Glomerular visceral epithelial cell (primary cell): ENCODE data around the gene SULT6B1.
"Not testable (repeated sequence)": the region's sequence is repeated elsewhere in the genome, so short reads cannot be mapped to it uniquely, and the experiment has no call there.

Experiments
- DNase-seq: peaks from one replicate; pipeline ENCODE4 v3.0.0-alpha.2; 2016; ENCODE audit errors: extremely low spot score

SULT6B1 gene

GRCh38 chr2:37196320-37197195 lies 8.1 kb upstream of the SULT6B1 start, which contains the start of gene CEBPZOS:
Gene CEBPZOS (plus strand): TSS chr2:37196496. CDS start chr2:37199705, 3,209 bp downstream.
- DNase-seq: peak; percentile 78

GRCh38 chr2:37195862-37196319 lies 7.4 kb upstream of the SULT6B1 start:
- DNase-seq: not testable (repeated sequence)

- no peak for DNase-seq
These were observed 4.1 kb upstream of the SULT6B1 start for GRCh38 chr2:37192551-37192950.

GRCh38 chr2:37191747-37192146 lies 3.3 kb upstream of the SULT6B1 start:
- DNase-seq: no peak

GRCh38 chr2:37191253-37191652 lies 2.8 kb upstream of the SULT6B1 start:
- no peak for DNase-seq

- DNase-seq: no peak
These were observed 1.8 kb upstream of the SULT6B1 start for GRCh38 chr2:37190290-37190689.

GRCh38 chr2:37189452-37190153 lies 1.1 kb upstream of the SULT6B1 start:
- peak; percentile 61 for DNase-seq

GRCh38 chr2:37181726-37182684 lies 6.5 kb downstream of the SULT6B1 start:
- no peak for DNase-seq

GRCh38 chr2:37180640-37181039 lies 7.8 kb downstream of the SULT6B1 start:
- no peak for DNase-seq

GRCh38 chr2:37180006-37180639 lies 8.3 kb downstream of the SULT6B1 start:
- no peak for DNase-seq

GRCh38 chr2:37173741-37174140 lies 14.7 kb downstream of the SULT6B1 start:
- DNase-seq: no peak

- DNase-seq: no peak
These were observed 16.9 kb downstream of the SULT6B1 start for GRCh38 chr2:37171624-37171950.

GRCh38 chr2:37168217-37168981 lies 20.1 kb downstream of the SULT6B1 start:
- peak; percentile 26 for DNase-seq

- no peak for DNase-seq
These were observed 20.8 kb downstream of the SULT6B1 start for GRCh38 chr2:37167636-37168180.

- no peak for DNase-seq
These were observed 23.7 kb downstream of the SULT6B1 start for GRCh38 chr2:37164757-37165156.

GRCh38 chr2:37156857-37157714 lies 31.4 kb downstream of the SULT6B1 start, which contains the start of gene EIF2AK2:
Gene EIF2AK2 (minus strand): TSS chr2:37156980. CDS start chr2:37147806, 9,174 bp downstream.
- DNase-seq: peak; percentile 85

GRCh38 chr2:37156071-37156856 lies 32.2 kb downstream of the SULT6B1 start:
- DNase-seq: peak; percentile 36

GRCh38 chr2:37154785-37155184 lies 33.7 kb downstream of the SULT6B1 start:
- no peak for DNase-seq
